Parathyroid adenoma (tissue), 2 donors: ENCODE measurements around the gene LRCOL1.

Experiments used
- H2AFZ ChIP-seq: fragments of 300-600 bp; sonication (generic); one replicate; pipeline ENCODE4 v1.7.0; 2017; ENCODE audit warnings: antibody characterized with exemption, mild to moderate bottlenecking
- H3K27ac ChIP-seq: fragments of 300-600 bp; sonication (generic); one replicate; pipeline ENCODE4 v1.7.0; 2017
- H3K27me3 ChIP-seq: fragments of 300-600 bp; sonication (generic); one replicate; pipeline ENCODE4 v1.7.0; 2017; ENCODE audit warnings: low read length; ENCODE audit not compliant: control insufficient read depth, insufficient read depth
- H3K36me3 ChIP-seq: fragments of 300-600 bp; sonication (generic); one replicate; pipeline ENCODE4 v1.7.0; 2017; ENCODE audit warnings: low read length; ENCODE audit not compliant: control insufficient read depth, insufficient read depth
- H3K4me1 ChIP-seq: fragments of 300-600 bp; sonication (generic); one replicate; pipeline ENCODE4 v1.7.0; 2017; ENCODE audit warnings: control low read depth
- H3K4me2 ChIP-seq: fragments of 300-600 bp; sonication (generic); one replicate; pipeline ENCODE4 v1.7.0; 2017; ENCODE audit warnings: low read length
- H3K4me3 ChIP-seq: fragments of 300-600 bp; sonication (generic); one replicate; pipeline ENCODE4 v1.7.0; 2017; ENCODE audit warnings: low read depth, low read length
- H3K79me2 ChIP-seq: fragments of 300-600 bp; sonication (generic); one replicate; pipeline ENCODE4 v1.7.0; 2017; ENCODE audit warnings: control low read depth
- H3K9ac ChIP-seq: fragments of 300-600 bp; sonication (generic); one replicate; pipeline ENCODE4 v1.7.0; 2017; ENCODE audit warnings: mild to moderate bottlenecking
- H3K9me3 ChIP-seq: fragments of 300-600 bp; sonication (generic); one replicate; pipeline ENCODE4 v1.7.0; 2017; ENCODE audit warnings: low read length; ENCODE audit not compliant: control insufficient read depth
- TF ChIP-seq, protein P1 (sequence below): fragments of 300-600 bp; sonication (generic); IDR thresholded peaks from one replicate; pipeline ENCODE4 v1.7.0; 2017; ENCODE audit warnings: antibody characterized with exemption, mild to moderate bottlenecking
- donor health status: primary hyperparathyroidism.

The LRCOL1 gene

DNA sequence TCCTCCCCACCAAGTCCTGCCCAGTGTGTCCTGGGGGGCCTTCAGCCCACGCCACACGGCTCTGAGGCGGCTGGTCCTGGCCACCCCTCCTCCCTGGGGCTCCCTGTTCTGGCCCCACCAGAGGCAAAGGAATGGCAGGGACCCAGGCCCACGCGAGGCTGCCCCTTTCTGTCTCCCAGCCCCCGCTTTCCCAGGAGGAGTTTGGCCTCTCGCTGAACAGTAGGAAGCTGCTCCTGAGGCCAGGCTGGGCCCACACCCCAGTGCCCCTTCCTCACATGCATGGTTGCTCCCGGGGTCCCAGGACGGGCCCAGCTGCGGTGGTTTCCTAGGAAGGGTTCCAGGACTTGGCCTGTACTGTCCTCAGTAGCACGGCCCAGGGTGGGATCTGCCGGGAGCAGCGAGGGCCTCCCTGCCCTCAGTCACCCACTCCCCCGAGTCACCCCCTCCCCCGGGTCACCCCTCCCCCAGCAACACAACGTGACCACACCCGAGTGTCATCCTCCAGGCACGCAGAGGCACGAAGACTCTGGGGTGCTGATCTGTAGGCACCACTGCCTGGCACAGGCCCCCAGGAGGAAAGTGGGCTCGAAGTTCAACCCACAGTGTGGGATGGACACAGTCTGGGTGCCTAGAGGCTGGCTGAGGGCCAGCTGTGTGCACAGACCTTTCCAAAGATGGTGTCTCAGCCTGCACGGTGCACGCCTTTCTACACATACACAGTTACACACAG lies 33.0 kb downstream of the LRCOL1 start:
- Histone ChIP-seq H3K27me3 (no peaks in the 10 kb centered on the region), H2AFZ (no peak overlapping the region), H3K4me2 (no peak overlapping the region), H3K9me3 (no peaks in the 10 kb centered on the region), H3K4me1 (no peaks in the 10 kb centered on the region), H3K9ac (no peak overlapping the region), H3K27ac (no peak overlapping the region), H3K79me2 (no peaks in the 10 kb centered on the region), H3K4me3 (no peak overlapping the region), H3K36me3 (no peaks in the 10 kb centered on the region)
- TF ChIP-seq, protein P1, sequence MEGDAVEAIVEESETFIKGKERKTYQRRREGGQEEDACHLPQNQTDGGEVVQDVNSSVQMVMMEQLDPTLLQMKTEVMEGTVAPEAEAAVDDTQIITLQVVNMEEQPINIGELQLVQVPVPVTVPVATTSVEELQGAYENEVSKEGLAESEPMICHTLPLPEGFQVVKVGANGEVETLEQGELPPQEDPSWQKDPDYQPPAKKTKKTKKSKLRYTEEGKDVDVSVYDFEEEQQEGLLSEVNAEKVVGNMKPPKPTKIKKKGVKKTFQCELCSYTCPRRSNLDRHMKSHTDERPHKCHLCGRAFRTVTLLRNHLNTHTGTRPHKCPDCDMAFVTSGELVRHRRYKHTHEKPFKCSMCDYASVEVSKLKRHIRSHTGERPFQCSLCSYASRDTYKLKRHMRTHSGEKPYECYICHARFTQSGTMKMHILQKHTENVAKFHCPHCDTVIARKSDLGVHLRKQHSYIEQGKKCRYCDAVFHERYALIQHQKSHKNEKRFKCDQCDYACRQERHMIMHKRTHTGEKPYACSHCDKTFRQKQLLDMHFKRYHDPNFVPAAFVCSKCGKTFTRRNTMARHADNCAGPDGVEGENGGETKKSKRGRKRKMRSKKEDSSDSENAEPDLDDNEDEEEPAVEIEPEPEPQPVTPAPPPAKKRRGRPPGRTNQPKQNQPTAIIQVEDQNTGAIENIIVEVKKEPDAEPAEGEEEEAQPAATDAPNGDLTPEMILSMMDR, result no peak

DNA sequence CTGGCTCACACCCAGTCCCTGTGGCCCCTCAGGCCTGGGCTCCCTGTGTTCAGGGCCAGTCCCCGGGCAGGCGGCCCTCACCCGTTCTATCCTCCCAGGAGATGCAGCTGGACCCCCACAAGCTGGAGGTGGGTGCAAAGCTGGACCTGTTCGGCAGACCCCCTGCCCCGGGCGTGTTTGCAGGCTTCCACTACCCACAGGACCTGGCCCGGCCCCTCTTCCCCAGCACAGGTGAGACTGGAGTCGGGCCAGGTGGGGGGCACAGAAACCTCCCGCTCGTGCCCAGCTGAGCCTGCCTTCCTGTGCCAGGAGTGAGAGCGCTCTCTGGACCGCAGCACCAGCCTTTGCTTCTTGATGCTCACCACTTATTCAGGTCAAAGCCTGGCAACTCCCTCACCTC lies 33.7 kb downstream of the LRCOL1 start:
- H3K36me3 ChIP-seq, result no peaks in the 10 kb centered on the region
- TF ChIP-seq, protein P1, result no peak
- no peaks in the 10 kb centered on the region for H3K79me2 ChIP-seq
- H3K4me3 ChIP-seq, result no peak overlapping the region
- no peaks in the 10 kb centered on the region for H3K9me3 ChIP-seq
- no peaks in the 10 kb centered on the region for H3K4me1 ChIP-seq
- no peak overlapping the region for H3K9ac ChIP-seq
- no peak overlapping the region for H3K27ac ChIP-seq
- H2AFZ ChIP-seq, result no peak overlapping the region
- H3K27me3 ChIP-seq, result no peaks in the 10 kb centered on the region
- no peak overlapping the region for H3K4me2 ChIP-seq

DNA sequence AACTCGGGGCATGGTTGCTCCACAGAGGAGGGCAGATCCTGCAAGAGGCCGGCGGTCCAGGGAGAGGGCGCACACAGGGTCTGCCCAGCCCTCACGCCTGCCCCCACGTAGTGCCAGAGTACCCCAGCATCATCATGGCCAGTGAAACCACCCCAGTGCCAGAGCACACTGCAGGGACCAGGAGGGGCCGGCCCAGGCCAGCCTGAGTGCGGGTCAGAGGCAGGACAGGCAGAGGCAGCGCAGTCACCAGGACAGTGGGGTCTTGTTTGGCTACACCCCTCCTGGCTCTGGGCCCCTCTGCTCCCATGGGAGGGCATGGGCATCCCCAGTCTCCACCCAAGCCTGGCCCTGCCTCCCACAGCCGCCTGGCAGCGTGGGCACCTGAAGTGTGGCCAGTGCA lies 34.7 kb downstream of the LRCOL1 start:
- no peak overlapping the region for H3K4me3 ChIP-seq
- H2AFZ ChIP-seq, result no peak overlapping the region
- no peak overlapping the region for H3K9ac ChIP-seq
- H3K36me3 ChIP-seq, result no peaks in the 10 kb centered on the region
- H3K4me1 ChIP-seq, result no peaks in the 10 kb centered on the region
- no peak overlapping the region for H3K4me2 ChIP-seq
- TF ChIP-seq, protein P1, result no peak
- H3K27me3 ChIP-seq, result no peaks in the 10 kb centered on the region
- no peaks in the 10 kb centered on the region for H3K9me3 ChIP-seq
- H3K27ac ChIP-seq, result no peak overlapping the region
- no peaks in the 10 kb centered on the region for H3K79me2 ChIP-seq

DNA sequence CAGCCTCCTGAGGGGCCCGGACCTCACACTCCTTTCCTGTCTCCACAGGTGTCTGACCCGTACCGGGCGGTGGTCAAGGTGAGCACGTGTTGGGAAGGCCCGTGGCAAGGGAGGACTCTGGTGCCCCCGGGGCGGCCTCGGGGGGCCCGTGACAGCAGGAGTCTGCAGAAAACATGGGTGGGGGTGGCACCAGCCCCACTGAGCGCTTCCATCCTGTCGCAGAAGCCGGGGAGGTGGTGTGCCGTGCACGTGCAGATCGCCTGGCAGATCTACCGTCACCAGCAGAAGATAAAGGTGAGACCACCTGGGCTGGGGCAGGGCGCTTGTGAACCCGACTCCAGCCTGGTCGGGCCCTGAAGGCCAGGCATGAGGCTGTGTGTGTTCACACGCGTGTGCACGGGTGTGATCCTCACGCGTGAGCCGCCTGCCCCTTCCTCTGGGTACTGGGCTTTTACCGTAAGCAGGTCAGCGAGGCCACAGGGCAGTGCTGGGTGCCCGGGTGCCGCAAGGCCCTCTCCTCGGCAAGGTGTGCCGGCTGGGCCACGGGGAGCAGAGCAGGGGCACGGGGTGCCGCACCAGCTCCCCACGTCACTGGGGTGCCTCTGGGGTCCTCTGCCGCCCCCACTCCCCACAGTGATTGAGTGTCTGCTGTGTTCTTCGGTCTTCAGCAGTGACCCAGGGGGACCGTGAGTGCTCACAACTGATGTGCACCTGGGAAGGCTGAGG lies 35.9 kb downstream of the LRCOL1 start:
- Histone ChIP-seq H3K79me2 (no peaks in the 10 kb centered on the region), H3K4me1 (no peaks in the 10 kb centered on the region), H3K9me3 (no peaks in the 10 kb centered on the region), H3K4me3 (no peak overlapping the region), H3K36me3 (no peaks in the 10 kb centered on the region), H3K9ac (no peak overlapping the region), H2AFZ (no peak overlapping the region), H3K27me3 (no peaks in the 10 kb centered on the region), H3K27ac (no peak overlapping the region), H3K4me2 (no peak overlapping the region)
- TF ChIP-seq, protein P1, result no peak
